HEK293 (cell line): ENCODE data around the gene PRR36.

ENCODE experiments used
- EGR2 ChIP-seq: fragments of 450-650 bp; formaldehyde crosslinking; IDR thresholded peaks from 2 replicates; pipeline ENCODE4 v1.5.1; 2016; ENCODE audit warnings: low read depth, missing biosample characterization, missing genetic modification characterization
- GFI1B ChIP-seq: fragments of 450-650 bp; formaldehyde crosslinking; IDR thresholded peaks from 2 replicates; pipeline ENCODE4 v1.5.1; 2016; ENCODE audit warnings: missing biosample characterization, missing genetic modification characterization
- HIC1 ChIP-seq: fragments of 450-650 bp; formaldehyde crosslinking; IDR thresholded peaks from 2 replicates; pipeline ENCODE4 v1.5.1; 2016; ENCODE audit warnings: missing biosample characterization, missing genetic modification characterization
- KLF16 ChIP-seq: fragments of 450-650 bp; formaldehyde crosslinking; IDR thresholded peaks from 2 replicates; pipeline ENCODE4 v1.5.1; 2017; ENCODE audit warnings: missing biosample characterization, missing genetic modification characterization
- KLF8 ChIP-seq: fragments of 450-650 bp; formaldehyde crosslinking; IDR thresholded peaks from 2 replicates; pipeline ENCODE4 v1.5.1; 2016; ENCODE audit warnings: missing biosample characterization, missing genetic modification characterization
- KLF9 ChIP-seq: fragments of 450-650 bp; formaldehyde crosslinking; IDR thresholded peaks from 2 replicates; pipeline ENCODE4 v1.5.1; 2016; ENCODE audit warnings: missing biosample characterization, missing genetic modification characterization, low read depth
- MZF1 ChIP-seq: fragments of 450-650 bp; formaldehyde crosslinking; IDR thresholded peaks from 2 replicates; pipeline ENCODE4 v1.5.1; 2017; ENCODE audit warnings: missing biosample characterization, missing genetic modification characterization, borderline replicate concordance
- OSR2 ChIP-seq: fragments of 450-650 bp; formaldehyde crosslinking; IDR thresholded peaks from 2 replicates; pipeline ENCODE4 v1.5.1; 2016; ENCODE audit warnings: missing biosample characterization, missing genetic modification characterization
- REPIN1 ChIP-seq: fragments of 450-650 bp; formaldehyde crosslinking; IDR thresholded peaks from 2 replicates; pipeline ENCODE4 v1.5.1; 2017; ENCODE audit warnings: missing biosample characterization, missing genetic modification characterization, low read depth
- SCRT2 ChIP-seq: fragments of 450-650 bp; formaldehyde crosslinking; IDR thresholded peaks from 2 replicates; pipeline ENCODE4 v1.5.1; 2016; ENCODE audit warnings: missing biosample characterization, missing genetic modification characterization
- TRIM28 ChIP-seq: IDR thresholded peaks from 2 replicates; pipeline ENCODE4 v1.6.1; 2011; ENCODE audit warnings: low read length, control low read depth, borderline replicate concordance
- WT1 ChIP-seq: fragments of 450-650 bp; formaldehyde crosslinking; IDR thresholded peaks from 2 replicates; pipeline ENCODE4 v1.5.1; 2016; ENCODE audit warnings: missing biosample characterization, missing genetic modification characterization
- ZFP3 ChIP-seq: fragments of 450-650 bp; formaldehyde crosslinking; IDR thresholded peaks from 2 replicates; pipeline ENCODE4 v1.5.1; 2016; ENCODE audit warnings: low read depth, missing biosample characterization, missing genetic modification characterization
- ZFP69B ChIP-seq: fragments of 450-650 bp; formaldehyde crosslinking; IDR thresholded peaks from 2 replicates; pipeline ENCODE4 v1.5.1; 2016; ENCODE audit warnings: missing biosample characterization, missing genetic modification characterization
- ZIC2 ChIP-seq: fragments of 450-650 bp; formaldehyde crosslinking; IDR thresholded peaks from 2 replicates; pipeline ENCODE4 v1.5.1; 2016; ENCODE audit warnings: missing biosample characterization, missing genetic modification characterization
- ZNF146 ChIP-seq: fragments of 450-650 bp; formaldehyde crosslinking; IDR thresholded peaks from 2 replicates; pipeline ENCODE4 v1.5.1; 2016; ENCODE audit warnings: missing biosample characterization, missing genetic modification characterization
- ZNF155 ChIP-seq: fragments of 450-650 bp; formaldehyde crosslinking; IDR thresholded peaks from 2 replicates; pipeline ENCODE4 v1.5.1; 2016; ENCODE audit warnings: missing biosample characterization, missing genetic modification characterization
- ZNF398 ChIP-seq: fragments of 450-650 bp; formaldehyde crosslinking; IDR thresholded peaks from 2 replicates; pipeline ENCODE4 v1.5.1; 2017; ENCODE audit warnings: missing biosample characterization, missing genetic modification characterization
- ZNF404 ChIP-seq: fragments of 450-650 bp; formaldehyde crosslinking; IDR thresholded peaks from 2 replicates; pipeline ENCODE4 v1.5.1; 2017; ENCODE audit warnings: missing biosample characterization, missing genetic modification characterization
- ZNF423 ChIP-seq: fragments of 450-650 bp; formaldehyde crosslinking; IDR thresholded peaks from 2 replicates; pipeline ENCODE4 v1.5.1; 2016; ENCODE audit warnings: missing biosample characterization, missing genetic modification characterization
- ZNF433 ChIP-seq: fragments of 450-650 bp; formaldehyde crosslinking; IDR thresholded peaks from 2 replicates; pipeline ENCODE4 v1.5.1; 2016; ENCODE audit warnings: missing biosample characterization, missing genetic modification characterization, low read depth
- ZNF571 ChIP-seq: fragments of 450-650 bp; formaldehyde crosslinking; IDR thresholded peaks from 2 replicates; pipeline ENCODE4 v1.5.0; 2017; ENCODE audit warnings: missing biosample characterization, missing genetic modification characterization
- ZNF600 ChIP-seq: fragments of 450-650 bp; formaldehyde crosslinking; IDR thresholded peaks from 2 replicates; pipeline ENCODE4 v1.5.1; 2016; ENCODE audit warnings: missing biosample characterization, missing genetic modification characterization
- ZNF623 ChIP-seq: fragments of 450-650 bp; formaldehyde crosslinking; IDR thresholded peaks from 2 replicates; pipeline ENCODE4 v1.5.1; 2016; ENCODE audit warnings: missing biosample characterization, missing genetic modification characterization
- ZNF704 ChIP-seq: fragments of 450-650 bp; formaldehyde crosslinking; IDR thresholded peaks from 2 replicates; pipeline ENCODE4 v1.5.1; 2016; ENCODE audit warnings: missing biosample characterization, missing genetic modification characterization
- ZNF830 ChIP-seq: fragments of 450-650 bp; IDR thresholded peaks from 2 replicates; pipeline ENCODE4 v1.5.0; 2018; ENCODE audit warnings: missing biosample characterization, missing genetic modification characterization, low read depth, mild to moderate bottlenecking, moderate library complexity
- ZSCAN5A ChIP-seq: fragments of 450-650 bp; formaldehyde crosslinking; IDR thresholded peaks from 2 replicates; pipeline ENCODE4 v1.5.1; 2016; ENCODE audit warnings: missing biosample characterization, missing genetic modification characterization
- TF ChIP-seq, protein P1 (sequence below): fragments of 450-650 bp; formaldehyde crosslinking; IDR thresholded peaks from 2 replicates; pipeline ENCODE4 v1.5.1; 2017; ENCODE audit warnings: missing biosample characterization, missing genetic modification characterization
- TF ChIP-seq, protein P2 (sequence below): fragments of 450-650 bp; formaldehyde crosslinking; IDR thresholded peaks from 2 replicates; pipeline ENCODE4 v1.5.1; 2016; ENCODE audit warnings: missing biosample characterization, missing genetic modification characterization
- TF ChIP-seq, protein P3 (sequence below): fragments of 450-650 bp; formaldehyde crosslinking; IDR thresholded peaks from 2 replicates; pipeline ENCODE4 v1.5.1; 2016; ENCODE audit warnings: missing biosample characterization, missing genetic modification characterization, borderline replicate concordance

The PRR36 gene

GRCh38 chr19:7888145-7888825 is 14.1 kb upstream of the PRR36 start, which contains the start of gene LRRC8E (continued):
- peak; percentile 84 for TF ChIP-seq ZIC2 (tag by site-specific recombination)
- no peak for TF ChIP-seq KLF16
- TF ChIP-seq ZSCAN5A (tag by site-specific recombination): no peak
- no peak for TF ChIP-seq ZNF830 (tag by site-specific recombination)
- TF ChIP-seq SCRT2 (tag by site-specific recombination): no peak
- no peak for TF ChIP-seq GFI1B (tag by site-specific recombination)
- peak; percentile 74 for TF ChIP-seq ZNF600 (tag by site-specific recombination)
- TF ChIP-seq MZF1 (tag by site-specific recombination): no peak
- no peak for TF ChIP-seq ZNF404 (tag by site-specific recombination)
- 0 out of 2 replicates have a peak, but pooled peaks have one; percentile 42 for TF ChIP-seq WT1 (tag by site-specific recombination)
- TF ChIP-seq, protein P1, sequence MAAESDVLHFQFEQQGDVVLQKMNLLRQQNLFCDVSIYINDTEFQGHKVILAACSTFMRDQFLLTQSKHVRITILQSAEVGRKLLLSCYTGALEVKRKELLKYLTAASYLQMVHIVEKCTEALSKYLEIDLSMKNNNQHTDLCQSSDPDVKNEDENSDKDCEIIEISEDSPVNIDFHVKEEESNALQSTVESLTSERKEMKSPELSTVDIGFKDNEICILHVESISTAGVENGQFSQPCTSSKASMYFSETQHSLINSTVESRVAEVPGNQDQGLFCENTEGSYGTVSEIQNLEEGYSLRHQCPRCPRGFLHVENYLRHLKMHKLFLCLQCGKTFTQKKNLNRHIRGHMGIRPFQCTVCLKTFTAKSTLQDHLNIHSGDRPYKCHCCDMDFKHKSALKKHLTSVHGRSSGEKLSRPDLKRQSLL (tag by site-specific recombination): 0 out of 2 replicates have a peak, but pooled peaks have one; percentile 15
- TF ChIP-seq ZFP69B: peak; percentile 51; the same call in 1 of the 2 replicates
- peak; percentile 69; the same call in 1 of the 2 replicates for TF ChIP-seq KLF8 (tag by site-specific recombination)
- peak; percentile 77 for TF ChIP-seq KLF9 (tag by site-specific recombination)
- 0 out of 2 replicates have a peak, but pooled peaks have one; percentile 41 for TF ChIP-seq HIC1
- no peak for TF ChIP-seq ZNF146
- 0 out of 2 replicates have a peak, but pooled peaks have one; percentile 33 for TF ChIP-seq ZNF704 (tag by site-specific recombination)
- TF ChIP-seq, protein P2, sequence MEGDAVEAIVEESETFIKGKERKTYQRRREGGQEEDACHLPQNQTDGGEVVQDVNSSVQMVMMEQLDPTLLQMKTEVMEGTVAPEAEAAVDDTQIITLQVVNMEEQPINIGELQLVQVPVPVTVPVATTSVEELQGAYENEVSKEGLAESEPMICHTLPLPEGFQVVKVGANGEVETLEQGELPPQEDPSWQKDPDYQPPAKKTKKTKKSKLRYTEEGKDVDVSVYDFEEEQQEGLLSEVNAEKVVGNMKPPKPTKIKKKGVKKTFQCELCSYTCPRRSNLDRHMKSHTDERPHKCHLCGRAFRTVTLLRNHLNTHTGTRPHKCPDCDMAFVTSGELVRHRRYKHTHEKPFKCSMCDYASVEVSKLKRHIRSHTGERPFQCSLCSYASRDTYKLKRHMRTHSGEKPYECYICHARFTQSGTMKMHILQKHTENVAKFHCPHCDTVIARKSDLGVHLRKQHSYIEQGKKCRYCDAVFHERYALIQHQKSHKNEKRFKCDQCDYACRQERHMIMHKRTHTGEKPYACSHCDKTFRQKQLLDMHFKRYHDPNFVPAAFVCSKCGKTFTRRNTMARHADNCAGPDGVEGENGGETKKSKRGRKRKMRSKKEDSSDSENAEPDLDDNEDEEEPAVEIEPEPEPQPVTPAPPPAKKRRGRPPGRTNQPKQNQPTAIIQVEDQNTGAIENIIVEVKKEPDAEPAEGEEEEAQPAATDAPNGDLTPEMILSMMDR (tag by site-specific recombination): no peak
- TF ChIP-seq ZNF398 (tag by site-specific recombination): no peak; the same call in 1 of the 2 replicates
- peak; percentile 56 for TF ChIP-seq EGR2 (tag by site-specific recombination)
- no peak for TF ChIP-seq ZNF623 (tag by site-specific recombination)
- TF ChIP-seq, protein P3, sequence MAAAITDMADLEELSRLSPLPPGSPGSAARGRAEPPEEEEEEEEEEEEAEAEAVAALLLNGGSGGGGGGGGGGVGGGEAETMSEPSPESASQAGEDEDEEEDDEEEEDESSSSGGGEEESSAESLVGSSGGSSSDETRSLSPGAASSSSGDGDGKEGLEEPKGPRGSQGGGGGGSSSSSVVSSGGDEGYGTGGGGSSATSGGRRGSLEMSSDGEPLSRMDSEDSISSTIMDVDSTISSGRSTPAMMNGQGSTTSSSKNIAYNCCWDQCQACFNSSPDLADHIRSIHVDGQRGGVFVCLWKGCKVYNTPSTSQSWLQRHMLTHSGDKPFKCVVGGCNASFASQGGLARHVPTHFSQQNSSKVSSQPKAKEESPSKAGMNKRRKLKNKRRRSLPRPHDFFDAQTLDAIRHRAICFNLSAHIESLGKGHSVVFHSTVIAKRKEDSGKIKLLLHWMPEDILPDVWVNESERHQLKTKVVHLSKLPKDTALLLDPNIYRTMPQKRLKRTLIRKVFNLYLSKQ (tag by site-specific recombination): no peak
- TF ChIP-seq ZFP3 (tag by site-specific recombination): no peak
- no peak for TF ChIP-seq ZNF571 (tag by site-specific recombination)
- TF ChIP-seq OSR2: no peak
- TF ChIP-seq ZNF155 (tag by site-specific recombination): no peak
- no peak for TF ChIP-seq ZNF433
- no peak for TF ChIP-seq ZNF423 (tag by site-specific recombination)
- TF ChIP-seq REPIN1 (tag by site-specific recombination): no peak
- no peak for TF ChIP-seq TRIM28
